RWPE1 (cell line): ENCODE data around the gene UPF1.

Source experiments
- CTCF ChIA-PET: fragments of 350-600 bp; sonication (Branson Sonifier 250); formaldehyde crosslinking; extraction: SDS; loops from one replicate; lab custom pipeline; 2021; lab: Yijun Ruan, JAX
- POLR2A ChIA-PET: fragments of 400-600 bp; formaldehyde crosslinking; extraction: SDS; loops from one replicate; lab custom pipeline; 2020; ENCODE audit warnings: antibody characterized with exemption; ENCODE audit not compliant: low non-redundant PET; lab: Yijun Ruan, JAX
- DNase-seq: peaks from one replicate; pipeline ENCODE4 v3.0.0; 2012; ENCODE audit warnings: low spot score
- H3K27ac ChIP-seq: fragments of 450-650 bp; 2 replicates; pipeline ENCODE4 v1.5.1; 2017
- CTCF ChIP-seq: fragments of 450-650 bp; conservative IDR thresholded peaks from 2 replicates; pipeline ENCODE4 v1.5.1; 2017; ENCODE audit warnings: low read depth, mild to moderate bottlenecking

The UPF1 gene

DNA sequence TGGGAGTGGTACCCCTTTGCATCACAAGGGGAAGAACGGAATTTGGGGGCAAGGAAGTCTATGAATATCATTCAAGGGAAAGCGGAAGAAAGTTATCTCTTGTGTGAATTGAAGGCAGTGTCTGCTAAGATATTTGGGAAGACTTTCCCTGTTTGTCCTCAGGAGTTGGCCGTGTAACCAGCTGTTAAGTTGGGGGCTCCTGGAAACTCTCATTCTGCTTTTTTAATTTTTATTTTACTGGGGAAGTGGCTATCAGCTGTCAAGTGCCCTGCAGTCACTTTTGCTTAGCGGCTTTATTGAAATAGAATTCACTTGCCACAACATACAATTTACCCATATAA lies 2.9 kb downstream of the UPF1 start:
- ChIA-PET CTCF (interaction anchor here (1.0 to 1.5 kb wide), 2 partner anchors 12 to 13 kb away, joined by 3 to 4 read pairs; no protein-coding TSS in a partner anchor), POLR2A (no interaction called here)
- H3K27ac ChIP-seq: no peak overlapping the region
- no peak for DNase-seq
- TF ChIP-seq CTCF: no peak

DNA sequence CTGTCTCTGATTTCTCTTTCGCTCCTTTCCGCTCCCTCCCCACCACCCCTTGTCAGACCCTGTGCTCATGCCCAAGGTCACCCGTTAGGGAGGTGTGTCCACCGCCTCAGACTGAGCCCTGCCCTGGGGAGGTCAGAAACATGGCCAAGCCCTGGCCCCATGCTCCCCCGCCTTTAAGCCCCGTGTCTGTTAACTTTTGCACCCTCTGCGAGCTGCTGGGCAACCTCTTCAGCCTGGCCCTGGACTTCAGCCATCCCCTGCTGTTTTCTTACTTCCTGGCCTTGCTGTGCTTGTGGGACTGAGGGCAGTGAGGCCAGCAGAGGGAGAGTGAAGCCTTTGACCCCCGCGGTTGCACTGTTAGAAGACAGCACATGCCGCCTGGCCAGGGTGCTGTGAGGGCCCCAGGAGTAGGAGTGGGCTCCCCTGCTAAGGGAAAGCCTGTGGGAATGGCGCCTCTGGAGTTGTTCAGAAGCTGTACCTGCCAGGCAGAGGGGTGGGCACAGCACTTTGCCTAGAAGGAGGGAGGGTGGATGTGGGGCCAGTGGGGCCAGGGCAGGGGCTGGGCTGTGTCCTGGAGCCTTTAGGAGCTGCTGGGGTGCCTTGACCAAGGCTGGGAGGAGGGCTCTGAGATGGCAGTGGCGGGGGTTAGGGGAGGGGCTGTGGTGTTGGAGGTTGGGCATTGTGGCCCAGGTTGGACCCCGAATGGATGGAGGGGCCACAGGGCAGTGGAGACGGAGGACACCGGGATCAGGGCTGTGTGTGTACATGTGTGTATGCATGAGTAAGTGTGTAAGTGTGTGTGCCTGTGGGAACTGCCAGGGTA lies 7.9 kb downstream of the UPF1 start:
- CTCF ChIA-PET: interaction anchor here (0.7 kb wide), 1 partner anchor 23 kb away, joined by 5 read pairs; no protein-coding TSS in a partner anchor
- no peak for DNase-seq
- no peak for TF ChIP-seq CTCF
- POLR2A ChIA-PET: no interaction called here
- peak overlapping the region; percentile 44 for H3K27ac ChIP-seq

GRCh38 chr19:18840288-18841267 lies 8.8 kb downstream of the UPF1 start:
- ChIA-PET CTCF (interaction anchor here (0.7 kb wide), 1 partner anchor 22 kb away, joined by 5 read pairs; no protein-coding TSS in a partner anchor), POLR2A (interaction anchor here (0.6 kb wide), 1 partner anchor 126 kb away, joined by 7 read pairs; no protein-coding TSS in a partner anchor)
- H3K27ac ChIP-seq: peak overlapping the region; percentile 44
- TF ChIP-seq CTCF: no peak
- DNase-seq: no peak

DNA sequence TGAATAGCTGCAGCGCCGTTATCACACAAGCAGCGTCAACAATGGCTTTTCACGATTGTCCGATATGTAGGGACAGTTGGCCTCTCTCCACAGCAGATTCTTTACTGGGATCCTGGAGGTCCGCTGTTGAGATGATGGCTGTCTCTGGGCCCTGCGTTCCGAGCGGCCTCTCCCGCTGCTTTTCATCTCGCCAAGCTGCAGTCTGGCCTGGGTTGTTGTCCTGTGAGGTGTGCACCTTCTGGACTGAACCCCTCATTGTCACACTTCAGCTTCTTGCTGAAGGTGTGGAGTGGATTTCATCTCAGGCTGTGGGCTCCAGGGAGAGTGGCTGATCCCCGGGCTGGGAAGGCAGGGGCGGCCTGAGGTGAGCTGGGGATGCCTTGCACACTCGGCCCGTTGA lies 9.6 kb downstream of the UPF1 start:
- TF ChIP-seq CTCF: no peak
- DNase-seq: no peak
- POLR2A ChIA-PET: interaction anchor here (0.6 to 0.9 kb wide), 2 partner anchors 125 to 252 kb away, joined by 3 to 7 read pairs; no protein-coding TSS in a partner anchor
- CTCF ChIA-PET: no interaction called here
- peak overlapping the region; percentile 31 for H3K27ac ChIP-seq

DNA sequence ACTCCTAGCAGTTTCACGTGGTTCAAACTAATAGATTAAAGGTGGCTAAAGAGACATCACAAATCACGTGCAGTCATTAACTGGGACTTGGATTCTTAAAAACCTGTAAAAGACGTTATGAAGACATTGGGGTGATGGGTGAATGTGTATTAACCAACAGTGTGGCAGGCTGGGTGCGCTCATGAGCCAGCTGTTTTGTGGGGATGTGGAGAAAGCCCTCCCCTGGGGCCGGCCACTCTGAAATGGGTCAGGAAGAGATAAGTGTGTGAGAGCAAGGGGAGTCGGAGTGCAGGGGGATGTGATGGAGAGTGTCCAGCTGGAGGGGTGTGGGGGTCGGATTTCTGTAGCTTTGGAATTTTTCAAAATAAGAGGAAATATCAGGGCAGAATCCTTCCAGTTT lies 10.4 kb downstream of the UPF1 start:
- H3K27ac ChIP-seq: peak overlapping the region; percentile 7
- ChIA-PET POLR2A (interaction anchor here (0.9 kb wide), 1 partner anchor 253 kb away, joined by 3 read pairs; no protein-coding TSS in a partner anchor), CTCF (interaction anchor here (0.6 kb wide), 1 partner anchor 10 kb away, joined by 3 read pairs; no protein-coding TSS in a partner anchor)
- no peak for DNase-seq
- TF ChIP-seq CTCF: no peak

- no peak for TF ChIP-seq CTCF
- DNase-seq: no peak
- ChIA-PET POLR2A (no interaction called here), CTCF (interaction anchor here (0.6 kb wide), 1 partner anchor 12 kb away, joined by 5 read pairs; no protein-coding TSS in a partner anchor)
- peak overlapping the region; percentile 57; the same call in 1 of the 2 replicates for H3K27ac ChIP-seq
Observed at GRCh38 chr19:18843960-18844359, 12.2 kb downstream of the UPF1 start.
